HepG2 (cell line): ENCODE results near the gene MRPL51. TPM values are rescaled to one million over a fixed set of nuclear protein-coding genes. Genes with fewer than 3 reads are reported as not detected.

ENCODE experiments used
- CREB1 ChIP-seq, 2 experiments: fragments of 450-650 bp in 1 of 2; IDR thresholded peaks; 2 replicates each; pipeline ENCODE4 v1.6.1; 2016 to 2017; ENCODE audit warnings: control low read depth in 1 of 2, mild to moderate bottlenecking in 1 of 2, missing compliant biosample characterization in 1 of 2, missing genetic modification characterization in 1 of 2
- DRAP1 ChIP-seq: IDR thresholded peaks from 2 replicates; pipeline ENCODE4 v1.6.1; 2016; ENCODE audit warnings: missing genetic modification reagents, missing compliant biosample characterization
- HDAC1 ChIP-seq: sonication (generic); formaldehyde crosslinking; IDR thresholded peaks from 2 replicates; pipeline ENCODE4 v1.5.1; 2020; ENCODE audit warnings: mild to moderate bottlenecking, missing genetic modification reagents
- HOMEZ ChIP-seq: IDR thresholded peaks from 2 replicates; pipeline ENCODE4 v1.6.1; 2016; ENCODE audit warnings: low read depth
- IRF1 ChIP-seq: sonication (generic); formaldehyde crosslinking; IDR thresholded peaks from 2 replicates; pipeline ENCODE4 v1.4.0; 2020; ENCODE audit warnings: low read depth, mild to moderate bottlenecking, missing genetic modification reagents
- JDP2 ChIP-seq: sonication (generic); formaldehyde crosslinking; IDR thresholded peaks from 2 replicates; pipeline ENCODE4 v1.8.1; 2022; ENCODE audit warnings: missing genetic modification reagents, borderline replicate concordance
- KAT8 ChIP-seq: IDR thresholded peaks from 2 replicates; pipeline ENCODE4 v1.6.1; 2016; ENCODE audit warnings: missing genetic modification reagents, missing compliant biosample characterization
- MATR3 ChIP-seq: sonication (generic); formaldehyde crosslinking; IDR thresholded peaks from 2 replicates; pipeline ENCODE4 v1.4.0; 2020; ENCODE audit warnings: missing genetic modification reagents
- MTERF4 ChIP-seq: sonication (generic); formaldehyde crosslinking; IDR thresholded peaks from 2 replicates; pipeline ENCODE4 v1.8.0; 2023; ENCODE audit warnings: mild to moderate bottlenecking, missing genetic modification reagents
- PTBP1 ChIP-seq: fragments of 200-400 bp; formaldehyde crosslinking; IDR thresholded peaks from 2 replicates; pipeline ENCODE4 v1.6.1; 2018; ENCODE audit warnings: low read length, low read depth; ENCODE audit not compliant: poor library complexity, severe bottlenecking
- RARA ChIP-seq: IDR thresholded peaks from 2 replicates; pipeline ENCODE4 v1.6.1; 2016; ENCODE audit warnings: missing genetic modification reagents, missing compliant biosample characterization
- SMYD3 ChIP-seq: sonication (generic); formaldehyde crosslinking; IDR thresholded peaks from 2 replicates; pipeline ENCODE4 v1.8.1; 2023; ENCODE audit warnings: mild to moderate bottlenecking, missing genetic modification reagents
- TSC22D2 ChIP-seq: sonication (generic); formaldehyde crosslinking; IDR thresholded peaks from 2 replicates; pipeline ENCODE4 v1.5.1; 2020; ENCODE audit warnings: missing genetic modification reagents, mild to moderate bottlenecking, borderline replicate concordance
- U2AF1 ChIP-seq: fragments of 200-400 bp; formaldehyde crosslinking; optimal IDR thresholded peaks from 2 replicates; pipeline ENCODE3; 2017; ENCODE audit warnings: mild to moderate bottlenecking, low read depth, low read length
- ZNF431 ChIP-seq: sonication (generic); formaldehyde crosslinking; IDR thresholded peaks from 2 replicates; pipeline ENCODE4 v1.9.0; 2022; ENCODE audit warnings: missing genetic modification reagents, low read depth, mild to moderate bottlenecking, borderline replicate concordance
- ZNF441 ChIP-seq: sonication (generic); formaldehyde crosslinking; IDR thresholded peaks from 2 replicates; pipeline ENCODE4 v1.7.0; 2021; ENCODE audit warnings: missing genetic modification reagents, borderline replicate concordance
- ZNF468 ChIP-seq: sonication (generic); formaldehyde crosslinking; IDR thresholded peaks from 2 replicates; pipeline ENCODE4 v1.8.0; 2022; ENCODE audit warnings: mild to moderate bottlenecking, moderate library complexity, missing genetic modification reagents
- ZNF563 ChIP-seq: sonication (generic); formaldehyde crosslinking; IDR thresholded peaks from 2 replicates; pipeline ENCODE4 v1.8.0; 2022; ENCODE audit warnings: mild to moderate bottlenecking, moderate library complexity, missing genetic modification reagents
- polyA plus RNA-seq, 8 experiments: library from polyadenylated mRNA; depleted of rRNA in 3 of 8; stranded (reverse) in 7 of 8; unstranded in 1 of 8; fragments of >200 nt; fragmentation: Illumina TruSeq in 4 of 8; extraction: Trizol in 4 of 8; gene quantifications; 2 replicates each; pipeline versions ENCODE4 v1.2.1 to v1.2.3, GENCODE V29; 2011 to 2016; ENCODE audit warnings: low read depth in 4 of 8, missing spikeins in 1 of 8, mixed read lengths in 1 of 8; ENCODE audit not compliant: insufficient read depth in 1 of 8
- total RNA-seq, 5 experiments: library from RNA; depleted of rRNA; stranded (reverse); fragments of >200 nt; fragmentation: Illumina TruSeq; extraction: Trizol; gene quantifications; 2 replicates each; pipeline ENCODE4 v1.2.3, GENCODE V29; 2016; ENCODE audit warnings: low read depth in 1 of 5
- TF ChIP-seq, protein P1 (sequence below): sonication (generic); formaldehyde crosslinking; IDR thresholded peaks from 2 replicates; pipeline ENCODE4 v1.8.0; 2022; ENCODE audit warnings: missing genetic modification reagents, mild to moderate bottlenecking, moderate library complexity, borderline replicate concordance
- TF ChIP-seq, protein P2 (sequence below): sonication (generic); formaldehyde crosslinking; IDR thresholded peaks from 2 replicates; pipeline ENCODE4 v1.5.0; 2020; ENCODE audit warnings: missing genetic modification reagents

The MRPL51 gene
- total and polyA plus RNA-seq, 2 of the 13 experiments (the other 11 are each of a cell fraction or from before 2014, with no cell fraction given), result 64.8 to 278 TPM

DNA sequence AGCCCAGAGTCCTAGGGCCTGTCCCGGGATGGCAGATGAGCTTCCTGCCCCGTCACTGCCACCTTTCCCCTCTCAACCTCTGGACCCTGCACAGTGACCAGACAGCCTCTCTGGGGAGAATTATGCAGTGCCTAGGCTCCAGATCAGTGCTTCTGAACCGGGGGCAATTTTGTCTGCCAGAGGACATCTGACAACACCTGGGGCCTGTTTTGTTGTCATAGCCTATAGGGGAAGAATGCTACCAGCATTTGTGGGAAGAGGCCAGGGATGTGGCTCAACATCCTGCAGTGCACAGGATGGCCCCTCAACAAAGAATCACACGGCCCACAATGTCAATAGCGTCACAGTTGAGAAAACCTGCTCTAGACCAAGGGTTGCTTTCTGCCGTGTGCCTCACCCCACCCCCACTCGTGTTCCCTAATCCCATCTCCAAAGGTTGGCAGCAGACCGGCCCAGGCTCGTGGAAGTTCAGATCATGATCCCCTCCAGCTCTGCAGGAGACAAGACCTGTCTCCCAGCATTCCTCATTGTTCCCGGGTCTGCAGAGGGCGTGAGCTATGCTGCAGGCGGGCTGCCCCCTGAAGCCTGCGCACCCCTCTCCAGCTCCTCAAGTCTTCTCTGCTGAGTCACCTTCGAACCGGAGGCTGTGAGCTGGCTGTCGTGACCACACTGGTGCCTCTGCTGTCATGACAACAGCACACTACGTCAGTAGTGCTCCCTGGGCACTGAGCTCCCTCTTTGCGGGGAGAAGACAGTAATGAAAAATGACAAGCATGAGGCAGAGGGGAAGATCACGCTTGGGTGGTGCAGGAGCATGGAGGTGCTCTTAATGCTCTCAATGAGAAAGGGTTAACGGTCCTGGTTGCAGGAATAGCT is 39.2 kb upstream of the MRPL51 start (continued):
- TF ChIP-seq, protein P1, sequence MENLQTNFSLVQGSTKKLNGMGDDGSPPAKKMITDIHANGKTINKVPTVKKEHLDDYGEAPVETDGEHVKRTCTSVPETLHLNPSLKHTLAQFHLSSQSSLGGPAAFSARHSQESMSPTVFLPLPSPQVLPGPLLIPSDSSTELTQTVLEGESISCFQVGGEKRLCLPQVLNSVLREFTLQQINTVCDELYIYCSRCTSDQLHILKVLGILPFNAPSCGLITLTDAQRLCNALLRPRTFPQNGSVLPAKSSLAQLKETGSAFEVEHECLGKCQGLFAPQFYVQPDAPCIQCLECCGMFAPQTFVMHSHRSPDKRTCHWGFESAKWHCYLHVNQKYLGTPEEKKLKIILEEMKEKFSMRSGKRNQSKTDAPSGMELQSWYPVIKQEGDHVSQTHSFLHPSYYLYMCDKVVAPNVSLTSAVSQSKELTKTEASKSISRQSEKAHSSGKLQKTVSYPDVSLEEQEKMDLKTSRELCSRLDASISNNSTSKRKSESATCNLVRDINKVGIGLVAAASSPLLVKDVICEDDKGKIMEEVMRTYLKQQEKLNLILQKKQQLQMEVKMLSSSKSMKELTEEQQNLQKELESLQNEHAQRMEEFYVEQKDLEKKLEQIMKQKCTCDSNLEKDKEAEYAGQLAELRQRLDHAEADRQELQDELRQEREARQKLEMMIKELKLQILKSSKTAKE (CRISPR knock-in tag), result peak; percentile 71
- TF ChIP-seq JDP2 (CRISPR knock-in tag) (no peak), MTERF4 (CRISPR knock-in tag) (0 out of 2 replicates have a peak, but pooled peaks have one; percentile 21), PTBP1 (no peak), ZNF431 (CRISPR knock-in tag) (peak; percentile 56; the same call in 1 of the 2 replicates), IRF1 (CRISPR knock-in tag) (no peak), MATR3 (CRISPR knock-in tag) (no peak), HDAC1 (CRISPR knock-in tag) (peak; percentile 5), KAT8 (CRISPR knock-in tag) (0 out of 2 replicates have a peak, but pooled peaks have one; percentile 15), DRAP1 (CRISPR knock-in tag) (no peak; the same call in 1 of the 2 replicates), ZNF563 (peak; percentile 49; the same call in 1 of the 2 replicates), HOMEZ (CRISPR knock-in tag) (peak; percentile 8; the same call in 1 of the 2 replicates), U2AF1 (no peak), RARA (CRISPR knock-in tag) (peak; percentile 49), ZNF468 (0 out of 2 replicates have a peak, but pooled peaks have one; percentile 47), CREB1 (IDR thresholded peaks at IDR 0.05) (peak; percentile 64), CREB1 (CRISPR knock-in tag; IDR thresholded peaks at IDR 0.05) (peak; percentile 42; the same call in 1 of the 2 replicates), TSC22D2 (CRISPR knock-in tag) (no peak; the same call in 1 of the 2 replicates), SMYD3 (CRISPR knock-in tag) (peak; percentile 76; the same call in 1 of the 2 replicates), ZNF441 (0 out of 2 replicates have a peak, but pooled peaks have one; percentile 10)
- TF ChIP-seq, protein P2, sequence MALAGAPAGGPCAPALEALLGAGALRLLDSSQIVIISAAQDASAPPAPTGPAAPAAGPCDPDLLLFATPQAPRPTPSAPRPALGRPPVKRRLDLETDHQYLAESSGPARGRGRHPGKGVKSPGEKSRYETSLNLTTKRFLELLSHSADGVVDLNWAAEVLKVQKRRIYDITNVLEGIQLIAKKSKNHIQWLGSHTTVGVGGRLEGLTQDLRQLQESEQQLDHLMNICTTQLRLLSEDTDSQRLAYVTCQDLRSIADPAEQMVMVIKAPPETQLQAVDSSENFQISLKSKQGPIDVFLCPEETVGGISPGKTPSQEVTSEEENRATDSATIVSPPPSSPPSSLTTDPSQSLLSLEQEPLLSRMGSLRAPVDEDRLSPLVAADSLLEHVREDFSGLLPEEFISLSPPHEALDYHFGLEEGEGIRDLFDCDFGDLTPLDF (CRISPR knock-in tag), result no peak
